CMK (cell line): ENCODE results near the gene TMUB2.
"Not testable (repeated sequence)": the region's sequence is repeated elsewhere in the genome, so short reads cannot be mapped to it uniquely, and the experiment has no call there.

Source experiments
- DNase-seq: peaks from one replicate; pipeline ENCODE4 v3.0.0-alpha.2; 2010; ENCODE audit warnings: low read depth

TMUB2 gene

GRCh38 chr17:44186307-44187130, at the start of gene TMUB2:
TSS of gene TMUB2 (plus strand) at chr17:44186972. CDS start at chr17:44187709, 737 bp downstream.
- DNase-seq, result peak; percentile 97

- DNase-seq, result no peak
These were observed 48.7 kb upstream of the TMUB2 start for GRCh38 chr17:44137891-44138709.

DNA sequence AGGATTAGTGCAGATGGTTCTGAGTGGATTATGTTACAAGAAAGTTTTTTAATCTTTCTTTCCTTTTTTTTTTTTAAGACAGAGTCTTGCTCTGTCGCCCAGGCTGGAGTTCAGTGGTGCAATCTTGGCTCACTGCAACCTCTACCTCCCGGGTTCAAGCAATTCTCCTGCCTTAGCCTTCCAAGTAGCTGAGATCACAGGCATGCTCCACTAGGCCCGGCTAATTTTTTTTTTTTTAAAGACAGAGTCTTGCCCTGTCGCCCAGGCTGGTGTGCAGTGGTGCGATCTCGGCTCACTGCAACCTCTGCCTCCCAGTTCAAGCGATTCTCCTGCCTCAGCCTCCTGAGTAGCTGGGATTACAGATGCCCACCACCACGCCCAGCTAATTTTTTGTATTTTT, 42.9 kb upstream of the TMUB2 start:
- DNase-seq, result not testable (repeated sequence)

- DNase-seq, result no peak
These were observed 41.6 kb upstream of the TMUB2 start for GRCh38 chr17:44144966-44145739.

DNA sequence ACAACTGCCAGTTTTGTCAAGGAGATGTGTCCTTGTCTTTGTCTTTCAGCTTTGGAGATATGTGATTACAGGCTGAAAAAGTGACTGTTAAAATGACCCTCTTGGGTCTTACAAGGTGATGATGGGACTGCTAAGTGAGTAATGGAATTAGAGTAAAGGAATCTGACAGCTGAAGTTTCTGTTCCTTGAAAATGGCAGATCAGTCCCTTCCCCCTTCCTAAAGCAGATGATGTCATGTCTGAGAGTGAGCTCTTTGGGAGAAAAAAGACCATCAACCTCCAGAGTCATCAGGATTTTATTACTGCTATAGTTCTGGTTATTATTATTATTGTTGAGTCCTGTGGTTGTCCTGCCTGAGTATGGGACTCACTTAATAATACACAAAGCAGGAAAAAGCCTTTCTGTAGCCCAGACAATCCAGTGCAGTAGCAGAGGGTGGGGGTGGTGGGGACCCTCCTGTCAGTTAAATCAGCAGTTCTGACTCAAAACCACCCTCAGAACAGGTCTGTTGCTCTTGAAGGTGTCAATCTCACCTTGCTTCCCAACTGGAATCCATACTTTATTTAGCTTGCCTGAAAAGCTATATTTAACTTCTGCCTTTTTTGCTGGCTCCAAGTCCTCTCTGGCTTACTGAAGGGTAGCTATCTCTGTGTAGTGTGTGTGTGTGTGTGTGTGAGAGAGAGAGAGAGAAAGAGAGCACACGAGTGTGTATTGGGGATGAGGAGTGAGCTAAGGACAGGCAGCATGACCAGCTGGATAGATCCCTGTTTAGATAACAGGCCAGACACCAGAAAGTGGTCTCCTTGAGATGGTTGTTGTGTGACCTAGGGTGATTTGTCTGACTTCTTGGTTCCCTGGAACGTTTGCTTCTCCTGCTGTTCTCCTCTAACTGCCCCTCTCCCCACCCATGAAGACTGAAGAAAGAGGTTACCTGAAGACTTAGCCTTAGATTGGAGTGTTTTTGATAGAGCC, 40.1 kb upstream of the TMUB2 start:
- DNase-seq, result no peak

DNA sequence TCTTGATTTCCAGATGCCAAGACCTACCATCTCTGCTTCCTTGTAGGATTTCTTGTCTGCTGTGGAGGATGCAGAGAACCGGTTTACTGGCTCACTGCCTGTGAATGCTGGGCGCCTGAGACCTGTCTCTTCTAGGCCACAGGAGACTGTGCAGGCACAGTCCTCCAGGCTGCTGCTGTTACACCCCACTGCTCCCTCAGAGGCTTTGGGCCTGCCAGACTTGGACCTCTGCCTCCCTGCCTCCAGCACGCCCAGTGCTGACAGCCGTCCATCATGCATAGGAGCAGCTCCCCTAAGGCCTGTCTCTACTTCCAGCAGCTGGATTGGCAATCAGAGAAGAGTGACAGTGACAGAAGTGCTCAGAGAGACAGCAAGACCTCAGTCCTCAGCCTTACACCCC, 39.0 kb upstream of the TMUB2 start:
- no peak for DNase-seq

DNA sequence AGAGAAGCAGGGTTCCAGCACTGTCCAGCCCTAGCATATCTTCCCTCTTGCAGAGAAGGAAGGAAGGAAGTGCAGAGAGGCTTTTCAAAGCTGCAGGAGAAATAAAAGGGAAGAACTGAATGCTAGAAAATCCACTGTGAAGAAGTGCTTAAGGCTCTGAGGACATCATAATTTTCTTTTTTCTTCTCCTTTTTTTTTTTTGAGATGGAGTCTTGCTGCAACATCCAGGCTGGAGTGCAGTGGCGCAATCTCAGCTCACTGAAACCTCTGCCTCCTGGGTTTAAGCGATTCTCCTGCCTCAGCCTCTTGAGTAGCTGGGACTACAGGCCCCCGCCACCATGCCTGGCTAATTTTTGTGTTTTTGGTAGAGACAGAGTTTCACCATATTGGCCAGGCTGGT, 37.7 kb upstream of the TMUB2 start:
- not testable (repeated sequence) for DNase-seq

DNA sequence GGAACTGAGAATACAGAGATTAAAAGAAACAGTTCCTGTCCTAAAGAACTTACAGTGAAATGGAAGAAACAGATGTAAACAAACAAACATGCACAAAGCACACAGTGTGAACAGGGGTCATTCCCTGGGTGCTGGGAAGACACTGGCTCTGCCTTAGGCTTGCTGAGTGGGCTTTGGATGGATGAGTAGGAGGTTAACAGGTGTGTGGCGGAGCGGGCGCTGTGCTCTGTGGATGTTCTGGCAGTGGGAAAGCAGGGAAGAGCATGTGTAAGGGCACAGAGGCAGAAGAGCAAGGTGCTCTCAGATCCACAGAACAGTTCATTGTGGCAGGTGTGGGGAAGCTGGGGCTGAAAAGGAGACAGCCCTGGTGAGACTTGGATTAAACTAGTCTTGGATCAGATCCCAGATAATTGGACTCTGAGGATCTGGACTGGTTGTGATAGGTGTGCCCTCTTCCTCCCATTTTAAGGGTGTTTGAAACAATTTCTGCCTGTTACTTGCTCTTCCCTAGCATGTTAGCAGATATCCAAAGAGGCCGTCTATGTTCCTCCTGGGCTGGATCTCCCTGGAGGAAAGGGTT, 36.9 kb upstream of the TMUB2 start:
- no peak for DNase-seq

DNA sequence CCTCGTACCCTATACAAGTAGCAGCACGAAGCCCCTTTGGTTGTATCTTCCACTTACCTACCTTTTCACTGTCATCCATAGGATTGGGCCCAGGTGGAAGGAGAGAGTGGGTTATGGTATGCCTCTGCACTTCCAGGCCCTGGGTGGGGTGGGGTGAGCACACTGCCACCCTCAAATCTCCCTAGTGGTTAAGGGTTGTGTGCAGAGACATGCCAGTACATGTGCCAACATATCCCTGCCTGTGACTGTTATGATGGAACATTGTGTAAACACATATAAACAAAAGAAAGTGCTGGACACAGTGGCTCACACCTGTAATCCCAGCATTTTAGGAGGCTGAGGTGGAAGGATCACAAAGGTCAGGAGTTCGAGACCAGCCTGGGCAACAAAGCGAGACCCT, 33.9 kb upstream of the TMUB2 start:
- DNase-seq, result no peak

DNA sequence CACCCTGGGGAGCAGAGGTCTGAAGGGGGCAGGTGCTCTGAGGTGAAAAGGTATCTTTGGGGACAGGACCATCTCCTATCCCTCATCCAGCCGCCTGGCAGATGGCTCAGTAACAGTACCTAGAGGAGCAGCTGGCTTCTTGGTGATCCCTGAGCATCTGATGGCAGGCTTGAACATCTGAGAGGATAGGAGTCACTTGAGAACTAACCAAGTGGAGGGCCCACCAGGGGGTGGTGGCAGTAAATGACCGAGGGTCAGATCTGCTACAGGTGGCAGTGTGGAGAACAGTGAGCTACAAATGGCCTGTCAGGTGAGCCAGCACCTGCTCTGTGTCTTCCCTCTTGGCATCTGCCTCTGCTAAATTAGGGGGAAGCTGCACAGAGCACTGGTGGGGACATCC, 31.3 kb upstream of the TMUB2 start:
- no peak for DNase-seq

DNA sequence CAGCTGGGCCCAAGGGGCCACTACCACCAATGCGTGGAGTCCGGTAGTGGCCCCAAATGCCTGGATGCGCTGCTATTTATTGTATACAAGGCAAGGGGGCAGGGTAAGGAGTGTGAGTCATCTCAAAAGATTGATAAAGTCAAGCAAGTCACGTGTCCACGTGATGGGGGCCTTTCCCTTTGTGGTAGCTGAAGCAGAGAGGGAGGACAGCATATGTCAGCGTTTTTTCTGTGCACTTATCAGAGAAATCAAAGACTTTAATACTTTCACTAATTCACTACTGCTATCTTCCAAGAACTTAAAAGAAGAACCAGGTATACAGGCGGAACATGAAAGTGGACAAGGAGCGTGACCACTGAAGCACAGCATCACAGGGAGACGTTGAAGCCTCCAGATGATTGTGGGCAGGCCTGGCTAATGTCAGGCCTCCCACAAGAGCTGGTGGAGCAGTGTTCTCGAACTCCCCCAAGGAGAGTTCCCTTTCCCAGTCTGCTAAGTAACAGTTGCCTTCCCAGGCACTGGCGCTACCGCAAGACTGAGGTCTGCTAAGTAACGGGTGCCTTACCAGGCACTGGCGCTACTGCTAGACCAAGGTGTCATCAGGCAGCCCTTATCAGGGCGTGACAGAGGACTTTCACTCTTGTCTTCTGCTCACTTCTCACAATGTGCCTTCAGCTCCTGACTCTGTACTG, 27.1 kb upstream of the TMUB2 start:
- DNase-seq, result peak; percentile 39

GRCh38 chr17:44164476-44164875, 22.3 kb upstream of the TMUB2 start:
- no peak for DNase-seq

- no peak for DNase-seq
These were observed 19.5 kb upstream of the TMUB2 start for GRCh38 chr17:44167181-44167861.

GRCh38 chr17:44170135-44170498, 16.7 kb upstream of the TMUB2 start:
- no peak for DNase-seq

GRCh38 chr17:44170499-44171201, 16.1 kb upstream of the TMUB2 start, which contains the start of gene ASB16:
TSS of gene ASB16 (plus strand) at chr17:44170704. CDS start at chr17:44170790, 86 bp downstream.
- no peak for DNase-seq

- DNase-seq, result no peak
These were observed 14.8 kb upstream of the TMUB2 start for GRCh38 chr17:44171931-44172455.

- DNase-seq, result no peak
These were observed 12.3 kb upstream of the TMUB2 start for GRCh38 chr17:44174427-44174826.

DNA sequence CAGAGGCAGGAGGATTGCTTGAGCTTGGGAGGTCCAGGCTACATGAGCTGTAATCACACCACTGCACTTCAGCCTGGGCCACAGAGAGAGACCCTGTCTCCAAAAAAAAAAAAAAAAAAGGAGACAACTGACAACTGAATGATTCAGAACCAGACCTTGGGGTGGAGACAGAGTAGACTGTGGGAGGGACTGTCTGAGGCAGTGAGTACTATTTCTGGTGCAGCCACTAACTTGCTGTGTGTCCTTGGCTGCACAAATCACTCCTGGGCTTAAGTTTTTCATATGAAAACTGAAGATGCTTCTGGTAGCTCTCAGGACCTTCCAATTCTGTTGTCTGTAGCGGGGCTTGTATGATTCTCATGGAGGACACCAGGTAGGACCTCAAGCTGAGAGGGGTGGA, 10.5 kb upstream of the TMUB2 start:
- DNase-seq, result no peak
